Fibroblast of villous mesenchyme (primary cell): ENCODE results near the gene DISP2. TPM values are rescaled to one million over a fixed set of nuclear protein-coding genes. Genes with fewer than 3 reads are reported as not detected.

ENCODE experiments used
- DNase-seq: peaks from one replicate; pipeline ENCODE4 v3.0.0-alpha.2; 2010; ENCODE audit warnings: low read depth
- H3K4me3 ChIP-seq: 2 replicates; pipeline ENCODE4 v1.5.1; 2011; ENCODE audit warnings: low read depth, mild to moderate bottlenecking, low read length
- total RNA-seq: library from RNA; depleted of rRNA; stranded (reverse); fragments of >200 nt; gene quantifications from 2 replicates; pipeline ENCODE4 v1.2.3, GENCODE V29; 2012
- TF ChIP-seq, protein P1 (sequence below): IDR thresholded peaks from 2 replicates; pipeline ENCODE4 v1.5.1; 2012; ENCODE audit warnings: low read depth, mild to moderate bottlenecking, low read length; ENCODE audit not compliant: insufficient read depth

Gene DISP2
- total RNA-seq, 1 donor, result under 0.01 TPM

DNA sequence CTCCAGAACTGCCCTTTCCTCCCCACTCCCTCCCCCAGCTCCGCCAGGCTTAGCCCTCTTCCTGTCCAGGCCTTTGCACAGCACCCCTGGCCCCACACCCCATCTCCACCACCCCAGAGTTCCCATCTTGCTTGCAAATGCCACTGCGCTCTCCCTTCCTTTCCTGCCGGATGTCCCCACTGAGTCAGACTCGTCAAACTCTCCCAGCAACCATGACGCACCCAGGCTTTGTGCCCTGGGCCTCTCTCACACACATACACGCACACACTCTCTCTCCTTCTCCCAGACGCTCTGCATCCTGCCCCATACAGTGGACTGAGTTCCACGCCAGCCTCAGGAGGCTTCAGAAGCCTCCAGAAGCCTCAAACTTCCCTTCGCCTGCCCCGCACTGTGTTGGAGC lies 14.5 kb upstream of the DISP2 start:
- TF ChIP-seq, protein P1, sequence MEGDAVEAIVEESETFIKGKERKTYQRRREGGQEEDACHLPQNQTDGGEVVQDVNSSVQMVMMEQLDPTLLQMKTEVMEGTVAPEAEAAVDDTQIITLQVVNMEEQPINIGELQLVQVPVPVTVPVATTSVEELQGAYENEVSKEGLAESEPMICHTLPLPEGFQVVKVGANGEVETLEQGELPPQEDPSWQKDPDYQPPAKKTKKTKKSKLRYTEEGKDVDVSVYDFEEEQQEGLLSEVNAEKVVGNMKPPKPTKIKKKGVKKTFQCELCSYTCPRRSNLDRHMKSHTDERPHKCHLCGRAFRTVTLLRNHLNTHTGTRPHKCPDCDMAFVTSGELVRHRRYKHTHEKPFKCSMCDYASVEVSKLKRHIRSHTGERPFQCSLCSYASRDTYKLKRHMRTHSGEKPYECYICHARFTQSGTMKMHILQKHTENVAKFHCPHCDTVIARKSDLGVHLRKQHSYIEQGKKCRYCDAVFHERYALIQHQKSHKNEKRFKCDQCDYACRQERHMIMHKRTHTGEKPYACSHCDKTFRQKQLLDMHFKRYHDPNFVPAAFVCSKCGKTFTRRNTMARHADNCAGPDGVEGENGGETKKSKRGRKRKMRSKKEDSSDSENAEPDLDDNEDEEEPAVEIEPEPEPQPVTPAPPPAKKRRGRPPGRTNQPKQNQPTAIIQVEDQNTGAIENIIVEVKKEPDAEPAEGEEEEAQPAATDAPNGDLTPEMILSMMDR, result no peak
- DNase-seq, result peak; percentile 89
- H3K4me3 ChIP-seq, result no peak overlapping the region

DNA sequence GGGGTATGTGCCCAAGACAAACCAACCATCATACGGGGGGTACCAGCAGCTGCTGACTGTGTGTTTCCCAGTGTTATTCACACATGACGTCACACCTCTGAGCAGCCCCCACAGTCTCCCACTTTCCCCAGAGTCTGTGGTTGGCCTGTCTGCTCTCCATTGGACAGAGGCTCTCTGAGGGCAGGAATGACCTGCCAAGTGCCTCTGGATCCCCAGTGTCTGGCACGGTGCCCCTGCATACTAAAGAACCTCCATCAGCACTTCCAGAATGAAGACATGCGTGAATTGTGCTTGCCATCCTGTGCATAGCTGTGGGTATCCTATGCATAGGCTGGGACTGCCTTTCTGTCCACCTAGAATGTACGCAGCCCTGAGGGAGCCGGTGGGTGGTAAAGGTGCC lies 13.8 kb upstream of the DISP2 start:
- DNase-seq, result no peak
- no peak overlapping the region for H3K4me3 ChIP-seq
- TF ChIP-seq, protein P1, result no peak

DNA sequence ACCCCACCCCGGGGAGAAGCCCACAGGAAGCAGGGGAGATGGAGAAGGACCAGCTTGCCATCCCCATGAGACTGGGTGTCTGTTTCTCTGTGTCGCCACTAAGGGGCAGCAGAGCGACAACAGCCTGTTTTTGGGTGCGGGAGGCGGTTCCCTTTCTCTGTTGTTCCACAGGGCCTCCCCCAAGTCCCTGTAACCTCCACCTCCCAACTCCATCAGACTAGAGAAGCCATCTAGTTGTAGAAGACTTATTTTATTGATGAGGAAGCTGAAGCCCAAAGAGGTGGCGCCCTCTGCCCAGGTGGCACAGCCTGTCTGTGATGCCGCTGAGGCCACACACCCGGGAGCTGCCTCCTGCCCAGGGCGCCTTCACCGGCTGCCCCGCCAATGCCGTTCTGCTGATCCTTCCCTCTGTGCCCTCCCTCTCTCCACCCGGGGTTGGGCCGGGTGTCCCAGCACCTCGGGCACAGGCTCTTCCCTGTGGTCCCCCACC lies 13.3 kb upstream of the DISP2 start:
- DNase-seq, result peak; percentile 61
- no peak overlapping the region for H3K4me3 ChIP-seq
- TF ChIP-seq, protein P1, result peak; percentile 84

DNA sequence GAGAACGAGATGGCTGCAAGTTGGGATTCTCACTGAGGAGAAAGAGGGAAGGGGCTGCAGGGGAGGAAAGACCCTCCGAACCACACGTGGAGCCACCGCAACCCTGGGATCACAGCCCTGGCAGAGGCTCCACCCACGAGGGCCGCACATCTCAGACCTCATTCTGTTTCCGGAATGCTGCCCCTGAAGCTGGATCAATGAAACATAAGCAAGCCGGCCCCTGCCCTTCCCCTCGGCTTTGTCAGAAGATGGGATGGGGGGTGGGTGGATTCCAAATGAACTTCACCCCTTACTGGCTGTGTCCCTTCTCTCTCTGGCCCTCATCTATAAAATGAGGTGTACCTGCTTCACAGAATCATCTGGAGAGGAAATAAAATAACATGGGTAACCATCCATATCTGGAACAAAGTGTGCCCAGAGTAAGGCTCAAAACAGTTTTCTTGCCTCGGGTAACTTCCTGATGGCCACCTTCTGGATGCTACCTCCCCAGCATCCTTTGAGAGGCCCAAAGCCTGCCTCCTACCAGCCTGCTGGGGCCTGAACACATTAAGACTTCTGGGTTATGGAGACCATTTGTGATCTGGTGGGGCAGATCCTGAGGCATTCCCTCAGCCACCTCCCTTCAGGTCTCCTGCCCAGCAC lies 12.7 kb upstream of the DISP2 start:
- H3K4me3 ChIP-seq, result no peak overlapping the region
- no peak for DNase-seq
- TF ChIP-seq, protein P1, result no peak

DNA sequence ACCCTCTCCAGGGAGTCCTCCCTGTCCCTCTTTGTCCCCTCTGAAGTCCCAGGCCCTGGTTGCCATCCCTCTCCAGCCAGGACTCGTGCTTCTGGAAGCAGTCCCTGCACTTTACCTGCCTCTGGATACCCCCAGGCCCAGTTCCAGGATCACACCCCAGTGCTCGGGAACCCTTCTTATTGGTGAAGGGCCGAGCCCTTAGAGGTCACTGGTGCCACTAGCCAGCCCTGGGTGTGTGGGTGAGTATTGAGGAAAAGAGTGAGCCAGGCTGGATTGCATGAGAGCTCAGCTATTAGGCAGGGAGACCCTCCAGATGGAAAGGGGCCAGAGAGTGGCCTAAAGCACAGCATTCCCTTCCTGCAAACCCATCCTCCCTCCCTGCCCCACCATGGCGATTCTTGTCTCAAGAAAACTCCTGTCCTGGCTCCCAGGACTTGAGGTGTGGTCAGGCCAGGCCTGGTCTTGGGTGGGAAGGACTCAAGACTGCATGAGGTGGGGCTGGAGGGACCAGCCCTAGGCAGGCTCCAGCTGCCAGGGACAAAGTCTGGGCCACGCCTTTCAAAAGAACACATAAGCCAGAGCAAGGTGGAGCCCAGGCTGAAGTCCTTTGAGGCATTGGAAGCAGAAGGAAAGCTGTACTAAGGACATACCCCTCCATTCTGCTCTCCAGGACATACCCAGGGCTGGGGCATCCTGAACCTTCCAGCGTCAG lies 12.0 kb upstream of the DISP2 start:
- DNase-seq, result no peak
- H3K4me3 ChIP-seq, result no peak overlapping the region
- TF ChIP-seq, protein P1, result no peak

DNA sequence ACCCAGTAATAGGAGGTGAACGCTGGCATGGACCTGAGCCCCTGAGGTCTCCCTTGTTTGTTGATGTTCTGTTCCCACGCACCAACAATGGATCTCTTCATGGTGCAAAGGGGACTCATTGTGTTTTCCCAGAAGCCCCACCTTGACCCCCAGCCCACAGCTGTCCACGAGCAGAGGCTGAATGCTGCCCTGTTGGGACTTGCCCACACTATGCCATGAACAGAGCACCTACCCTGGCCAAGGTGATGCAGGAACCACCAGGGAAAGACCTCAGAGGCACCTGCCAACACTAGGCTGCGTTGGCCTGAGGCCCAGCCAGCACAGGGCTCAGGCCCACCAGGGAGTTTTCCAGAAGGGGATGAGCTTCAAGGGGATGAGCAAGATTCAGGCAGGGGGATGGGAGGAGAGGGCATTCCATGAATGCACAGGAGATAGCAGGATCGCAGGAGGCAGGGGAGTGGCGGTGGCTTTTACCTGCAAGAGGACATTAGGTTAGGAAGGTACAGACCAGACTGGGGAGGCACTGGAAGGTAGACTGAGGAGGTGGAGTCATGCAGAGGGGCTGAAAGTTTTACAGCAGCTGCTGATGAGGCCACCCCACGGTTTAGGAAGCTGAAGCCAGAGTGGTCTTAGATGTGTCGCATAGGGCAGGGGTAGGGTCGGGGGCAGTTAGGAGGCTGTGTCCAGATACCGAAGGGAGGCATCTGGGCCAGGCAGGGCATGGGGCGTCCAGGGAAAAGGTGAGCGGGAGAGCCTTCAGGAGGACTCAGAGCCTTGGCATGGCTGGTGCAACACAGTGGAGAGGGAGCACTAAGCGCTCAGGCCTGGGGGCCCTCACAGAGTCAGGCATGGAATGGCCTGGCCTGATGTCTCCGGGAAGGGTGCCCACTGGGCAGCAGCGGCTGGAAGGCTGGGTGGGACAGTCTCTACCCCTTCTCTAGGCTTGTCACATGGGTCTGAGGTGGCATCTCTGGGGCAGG lies 11.2 kb upstream of the DISP2 start:
- DNase-seq, result no peak
- no peak overlapping the region for H3K4me3 ChIP-seq
- TF ChIP-seq, protein P1, result no peak
